ENCODE results near the gene HPCA.
A peak's percentile ranks its signal among the peaks of the same experiment; 100 is the strongest.
"Not testable (repeated sequence)": the region's sequence is repeated elsewhere in the genome, so short reads cannot be mapped to it uniquely, and the experiment has no call there.

The HPCA gene

GRCh38 chr1:32903991-32904785, 17.9 kb downstream of the HPCA start:
- DNase-seq, result no peak

- DNase-seq, result no peak
Observed at GRCh38 chr1:32904797-32905196, 18.5 kb downstream of the HPCA start.

DNA sequence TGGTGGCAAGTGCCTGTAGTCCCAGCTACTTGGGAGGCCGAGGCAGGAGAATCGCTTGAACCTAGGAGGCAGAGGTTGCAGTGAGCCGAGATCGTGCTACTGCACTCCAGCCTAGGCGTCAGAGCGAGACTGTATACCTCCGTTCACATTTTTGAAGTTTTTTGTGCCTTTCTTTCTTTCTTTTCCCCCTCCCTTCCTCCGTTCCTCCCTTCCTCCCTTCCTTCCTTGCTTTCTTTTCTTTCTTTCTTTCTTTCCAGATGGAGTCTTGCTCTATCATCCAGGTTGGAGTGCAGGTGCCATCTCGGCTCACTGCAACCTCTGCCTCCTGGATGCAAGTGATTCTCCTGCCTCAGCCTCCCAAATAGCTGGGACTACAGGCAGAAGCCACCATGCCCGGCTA, 19.3 kb downstream of the HPCA start:
- not testable (repeated sequence) for DNase-seq

DNA sequence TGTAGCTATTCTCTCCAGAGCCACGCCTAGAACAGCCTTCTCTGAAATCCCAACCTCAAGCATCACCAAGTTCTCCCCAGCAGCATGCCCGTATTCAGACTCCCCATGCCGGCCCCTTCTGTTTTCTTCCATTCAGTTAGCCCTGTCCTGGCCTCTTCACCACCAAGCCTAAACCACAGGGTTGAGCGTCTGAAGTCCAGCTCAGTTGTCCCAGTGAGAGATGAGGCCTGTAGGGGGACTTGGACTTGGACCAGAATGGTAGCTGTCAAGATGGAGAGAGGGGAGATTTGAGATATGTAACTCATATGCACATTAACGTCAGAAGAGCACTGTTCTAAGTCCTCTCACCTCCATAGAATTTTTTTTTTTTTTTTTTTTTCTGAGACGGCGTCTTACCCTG, 20.4 kb downstream of the HPCA start:
- no peak for DNase-seq

GRCh38 chr1:32907435-32907834, 21.1 kb downstream of the HPCA start:
- no peak for DNase-seq

GRCh38 chr1:32910319-32910718, 24.0 kb downstream of the HPCA start:
- DNase-seq, result no peak

DNA sequence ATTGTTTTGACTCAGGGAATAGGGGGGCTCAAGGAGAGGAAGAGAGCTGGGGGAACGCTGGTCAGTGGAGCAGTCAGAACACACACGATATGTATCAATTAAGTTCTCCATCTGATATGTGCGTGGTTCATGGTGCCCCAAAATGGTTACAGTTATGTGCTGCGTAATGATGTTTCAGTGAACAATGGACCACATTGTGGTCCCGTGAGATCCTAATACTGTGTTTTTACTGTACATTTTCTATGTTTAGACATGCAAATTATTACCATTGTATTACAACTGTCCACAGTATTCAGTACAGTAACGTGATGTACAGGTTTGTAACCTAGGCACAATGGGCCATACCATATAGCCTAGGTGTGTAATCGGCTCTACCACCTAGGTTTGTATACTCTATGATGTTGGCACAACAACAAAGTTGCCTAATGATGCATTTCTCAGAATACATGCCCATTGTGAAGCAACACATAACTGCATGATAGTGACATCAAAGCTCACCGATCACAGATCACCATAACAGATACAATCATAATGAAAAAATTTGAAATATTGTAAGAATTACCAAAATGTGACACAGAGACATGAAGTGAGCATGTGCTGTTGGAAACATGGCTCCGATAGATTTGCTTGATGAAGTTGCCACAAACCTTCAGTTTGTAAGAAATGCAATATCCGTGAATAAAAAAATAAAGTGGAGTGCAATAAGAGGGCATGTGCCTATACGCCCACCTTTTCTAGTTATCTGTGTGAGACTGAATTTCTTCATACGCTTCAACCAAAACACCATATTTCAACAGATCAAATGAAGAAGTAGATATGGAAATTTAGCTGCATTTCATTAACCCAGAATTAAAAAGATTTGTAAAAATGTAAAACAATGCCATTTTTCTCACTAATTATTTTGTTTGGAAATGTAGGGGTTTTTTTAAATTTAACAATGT, 29.7 kb downstream of the HPCA start:
- no peak for DNase-seq

GRCh38 chr1:32917521-32917920, 31.2 kb downstream of the HPCA start:
- DNase-seq, result no peak

- no peak for DNase-seq
Observed at GRCh38 chr1:32918179-32918578, 31.9 kb downstream of the HPCA start.

- DNase-seq, result peak in 1 of 3 donors; percentile 52
Observed at GRCh38 chr1:32919811-32920733, 33.8 kb downstream of the HPCA start.

DNA sequence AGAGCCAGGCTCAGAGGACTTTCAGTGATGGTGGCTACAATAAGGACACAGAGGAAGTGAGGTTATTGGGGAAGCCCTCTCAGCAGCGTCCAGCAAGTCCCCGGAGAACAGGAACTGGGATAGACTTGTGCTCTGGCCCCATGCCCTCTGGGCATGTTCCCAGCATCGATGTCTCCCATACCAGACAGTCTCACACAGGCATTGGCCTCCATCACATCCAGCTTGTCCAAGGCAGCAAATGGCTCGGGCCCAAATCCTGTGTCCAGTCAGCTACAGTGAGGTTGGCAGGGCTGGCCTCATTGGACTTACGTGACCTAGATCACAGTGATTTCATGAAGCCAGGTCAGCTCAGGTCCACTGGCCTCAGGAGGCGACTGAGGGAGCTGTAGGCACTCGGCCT, 34.5 kb downstream of the HPCA start:
- DNase-seq, result peak in 2 of 3 donors; percentile 53 to 55

GRCh38 chr1:32924881-32925344, 38.6 kb downstream of the HPCA start:
- DNase-seq, result peak in 2 of 3 donors; percentile 51 to 70

DNA sequence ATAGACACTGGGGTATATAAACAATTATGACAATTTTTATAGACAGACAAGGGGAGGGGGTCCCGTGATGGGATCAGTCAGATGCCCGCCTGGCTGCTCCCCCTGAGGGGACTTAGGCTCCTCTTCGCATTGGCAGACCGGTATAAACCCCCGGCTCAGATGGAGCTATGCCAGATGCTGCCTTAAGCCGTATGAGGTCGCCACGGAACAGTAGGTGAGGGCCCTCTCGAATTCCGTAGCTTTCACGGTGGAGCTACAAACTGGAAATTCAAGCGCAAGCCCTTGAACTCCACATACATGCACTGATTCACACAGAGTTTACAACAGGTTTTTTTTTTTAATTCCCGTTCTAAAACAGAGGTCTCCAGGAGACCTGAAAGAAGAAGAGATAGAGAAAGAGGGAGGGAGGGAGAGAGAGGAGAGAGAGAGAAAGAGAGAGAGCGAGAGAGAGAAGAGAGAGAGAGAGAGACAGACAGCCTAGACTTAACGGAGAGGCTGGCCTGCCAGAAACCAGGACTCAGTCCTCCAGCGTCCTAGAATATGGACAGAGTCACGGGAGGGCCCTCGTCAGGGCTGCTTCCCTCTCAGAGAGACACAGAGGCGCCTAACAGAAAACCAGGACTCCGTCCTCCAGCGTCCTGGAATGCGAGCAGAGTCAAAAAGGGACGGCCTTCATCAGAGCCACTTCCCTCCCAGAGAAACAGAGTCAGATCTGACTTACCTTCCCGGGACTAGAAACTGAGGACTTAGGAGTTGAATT, 39.3 kb downstream of the HPCA start:
- peak in 1 of 3 donors; percentile 53 for DNase-seq

DNA sequence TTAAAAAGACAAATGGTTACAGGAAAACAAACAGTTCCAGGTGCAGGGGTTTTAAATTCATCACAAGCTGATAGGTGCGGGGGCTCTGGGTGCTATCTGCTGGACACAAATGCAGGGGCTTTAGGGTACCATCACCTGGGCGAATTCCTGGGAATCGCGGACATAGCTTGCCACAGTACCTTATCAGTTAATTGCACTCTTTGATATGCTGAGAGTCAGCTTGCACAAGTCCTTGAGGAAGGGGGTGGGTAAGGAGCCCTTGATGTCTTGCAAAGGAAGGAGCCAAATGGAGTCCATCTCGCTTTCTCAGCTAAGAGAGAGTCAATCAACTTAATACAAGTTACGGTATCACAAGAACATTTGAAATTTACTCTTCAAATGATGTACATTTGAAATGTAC, 40.3 kb downstream of the HPCA start:
- DNase-seq, result peak in 1 of 3 donors; percentile 47

DNA sequence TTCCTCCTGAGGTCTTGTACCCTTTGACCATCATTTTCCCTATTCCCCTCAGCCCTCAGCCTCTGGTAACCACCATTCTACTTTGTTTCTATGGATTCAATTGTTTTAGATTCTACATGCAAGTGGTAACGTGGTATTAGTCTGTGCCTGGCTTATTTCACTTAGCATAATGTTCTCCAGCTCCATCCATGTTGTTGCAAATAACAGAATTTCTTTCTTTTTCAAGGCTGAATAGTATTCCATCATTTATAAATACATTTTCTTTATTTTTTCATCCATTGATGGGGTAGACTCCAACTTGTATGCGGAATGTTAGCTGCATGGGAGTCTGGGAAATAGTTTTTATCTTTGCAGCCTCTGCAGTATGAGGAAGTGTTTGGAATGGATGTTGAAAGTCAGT, 41.1 kb downstream of the HPCA start:
- DNase-seq, result no peak

GRCh38 chr1:32928285-32928684, 42.0 kb downstream of the HPCA start:
- DNase-seq, result no peak

DNA sequence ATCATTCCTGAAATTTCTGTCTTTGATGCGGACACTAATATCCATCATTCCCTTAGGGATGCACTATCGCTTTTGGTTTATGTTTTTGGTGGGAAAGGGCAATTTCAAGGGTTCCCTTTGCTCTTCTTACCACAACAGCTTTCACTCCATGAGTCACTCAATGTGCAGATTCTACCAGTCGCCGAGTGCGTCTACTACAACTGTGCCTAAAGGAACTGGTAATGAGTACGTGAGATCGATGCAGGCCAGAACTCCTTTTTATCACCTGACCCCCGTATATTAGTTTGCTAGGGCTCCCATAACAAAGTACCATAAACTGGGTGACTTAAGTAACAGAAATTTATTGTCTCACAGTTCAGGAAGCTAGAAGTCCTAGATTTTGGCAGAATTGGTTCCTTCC, 42.4 kb downstream of the HPCA start:
- DNase-seq, result peak in 2 of 3 donors; percentile 53 to 69

- peak in 2 of 3 donors; percentile 53 to 63 for DNase-seq
Observed at GRCh38 chr1:32929366-32929765, 43.1 kb downstream of the HPCA start.

- no peak for DNase-seq
Observed at GRCh38 chr1:32931760-32932159, 45.5 kb downstream of the HPCA start.

DNA sequence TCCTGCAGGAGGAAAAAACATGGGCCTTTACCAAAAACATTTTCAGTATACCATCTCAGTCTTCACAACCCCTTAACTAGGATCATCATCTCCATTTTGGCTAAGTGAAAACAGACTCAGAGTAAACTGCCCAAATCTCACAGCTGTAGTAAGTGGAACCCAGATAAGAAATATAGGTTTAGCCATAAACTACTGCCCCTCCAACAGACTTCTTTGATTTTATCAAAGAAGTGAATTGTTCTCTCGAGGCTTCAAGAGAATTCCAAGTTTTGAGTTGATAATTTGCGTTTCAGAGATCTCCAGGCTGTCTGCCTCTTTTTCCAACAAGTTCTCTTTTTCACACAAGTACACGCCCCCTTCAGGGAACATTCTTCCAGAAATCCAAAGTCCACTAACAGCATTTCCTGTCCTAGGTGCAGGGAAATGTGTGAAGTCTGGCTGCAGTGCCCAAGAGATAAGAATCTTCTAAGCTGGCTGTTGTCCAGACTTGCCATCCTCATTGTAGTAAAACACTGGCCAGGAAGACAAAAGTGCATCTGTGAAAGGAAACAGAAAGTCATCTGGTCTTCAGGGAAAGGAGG, 47.5 kb downstream of the HPCA start:
- DNase-seq, result no peak

DNA sequence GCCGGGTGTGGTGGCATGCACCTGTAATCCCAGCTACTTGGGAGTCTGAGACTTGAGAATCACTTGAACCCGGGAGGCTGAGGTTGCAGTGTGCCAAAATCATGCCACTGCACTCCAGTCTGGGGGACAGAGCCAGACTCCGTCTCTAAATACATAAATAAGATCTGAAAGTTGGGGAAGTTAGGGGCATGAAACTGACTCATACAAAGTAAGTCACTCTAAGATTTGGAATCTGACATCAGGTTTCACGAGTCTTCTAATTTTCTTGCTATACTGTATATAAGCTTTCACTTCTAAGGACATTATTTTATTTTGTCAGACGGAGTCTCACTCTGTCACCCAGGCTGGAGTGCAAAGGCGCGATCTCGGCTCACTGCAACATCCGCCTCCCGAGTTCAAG, 48.2 kb downstream of the HPCA start:
- peak; percentile 52 to 78 (median 74) for DNase-seq
